GM04503 (cell line): ENCODE results near the gene ITPKA.

Source experiments
- DNase-seq: peaks from one replicate; pipeline ENCODE4 v3.0.0-alpha.2; 2012; ENCODE audit warnings: low read depth

The ITPKA gene

DNA sequence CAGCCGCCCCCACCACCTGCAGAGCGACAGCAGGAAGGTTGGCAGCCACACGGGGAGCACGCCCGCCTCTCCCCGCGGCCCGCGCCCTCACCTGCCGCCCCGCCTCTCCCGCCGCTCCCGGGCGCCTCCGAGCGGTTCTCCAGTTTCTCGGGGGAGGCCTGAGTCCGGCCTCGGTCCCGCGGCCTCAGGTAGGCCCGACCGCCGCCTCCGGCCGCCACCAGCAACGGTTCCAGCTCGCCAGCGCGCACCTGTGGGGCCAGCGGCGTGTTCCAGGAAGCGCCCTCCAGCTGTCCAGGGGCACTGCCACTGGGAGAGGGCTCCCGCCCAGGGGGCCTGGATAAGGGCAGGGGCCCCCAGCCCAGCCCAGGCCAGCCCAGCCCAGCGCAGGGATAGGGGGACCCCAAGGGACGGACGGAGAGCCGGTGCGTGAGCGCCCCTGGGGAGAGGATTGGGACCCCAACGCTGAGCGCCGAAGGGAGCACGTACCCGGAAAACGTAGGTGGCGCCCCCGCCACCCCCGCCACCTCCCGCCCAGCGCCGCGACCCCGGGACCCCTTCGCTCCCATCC, 17.7 kb downstream of the ITPKA start:
- DNase-seq = no peak

DNA sequence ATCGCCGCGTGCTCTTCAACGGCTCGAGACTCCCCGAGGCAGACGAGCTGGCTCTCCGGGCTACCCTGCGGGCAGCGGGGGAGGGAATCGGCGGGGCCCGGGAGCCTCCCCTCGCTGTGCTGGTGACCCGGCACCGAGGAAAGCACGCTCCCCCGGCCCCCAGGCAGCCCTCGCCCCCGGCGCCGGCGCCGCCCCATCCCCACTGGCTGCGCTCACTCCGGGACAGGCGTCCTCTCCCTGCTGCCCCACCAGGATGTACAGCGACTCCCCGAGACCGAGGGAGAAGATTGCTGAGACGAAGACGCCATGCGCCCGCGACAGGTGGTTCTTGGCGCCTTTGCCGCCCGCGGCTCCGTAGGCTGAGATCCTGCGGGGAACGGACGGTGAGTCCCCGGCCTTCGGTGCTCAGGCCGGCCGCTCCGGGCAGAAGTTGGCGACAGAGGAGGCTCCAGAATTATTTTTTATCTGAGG, 18.3 kb downstream of the ITPKA start:
- DNase-seq = no peak

DNA sequence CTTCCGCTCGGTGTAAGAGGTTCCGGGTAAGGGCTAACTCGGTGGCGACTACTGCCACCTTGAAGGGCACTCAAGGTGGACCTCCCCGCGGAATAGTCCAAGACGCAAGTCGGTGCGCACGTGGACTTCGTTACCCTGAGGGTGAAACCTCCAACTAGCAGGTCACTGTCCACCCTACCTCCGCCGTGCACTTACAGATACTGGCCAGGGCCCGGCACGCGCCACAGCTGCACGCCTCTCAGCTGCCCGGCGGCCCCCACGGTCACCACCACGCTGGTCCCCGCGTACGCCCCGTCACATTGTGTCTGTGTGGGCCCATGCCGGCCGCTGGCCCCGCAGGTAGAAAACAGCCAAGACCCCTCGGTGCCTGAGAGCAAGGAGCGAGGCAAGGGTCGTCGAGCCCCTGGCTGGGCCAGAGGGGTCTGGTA, 18.9 kb downstream of the ITPKA start:
- DNase-seq = no peak

DNA sequence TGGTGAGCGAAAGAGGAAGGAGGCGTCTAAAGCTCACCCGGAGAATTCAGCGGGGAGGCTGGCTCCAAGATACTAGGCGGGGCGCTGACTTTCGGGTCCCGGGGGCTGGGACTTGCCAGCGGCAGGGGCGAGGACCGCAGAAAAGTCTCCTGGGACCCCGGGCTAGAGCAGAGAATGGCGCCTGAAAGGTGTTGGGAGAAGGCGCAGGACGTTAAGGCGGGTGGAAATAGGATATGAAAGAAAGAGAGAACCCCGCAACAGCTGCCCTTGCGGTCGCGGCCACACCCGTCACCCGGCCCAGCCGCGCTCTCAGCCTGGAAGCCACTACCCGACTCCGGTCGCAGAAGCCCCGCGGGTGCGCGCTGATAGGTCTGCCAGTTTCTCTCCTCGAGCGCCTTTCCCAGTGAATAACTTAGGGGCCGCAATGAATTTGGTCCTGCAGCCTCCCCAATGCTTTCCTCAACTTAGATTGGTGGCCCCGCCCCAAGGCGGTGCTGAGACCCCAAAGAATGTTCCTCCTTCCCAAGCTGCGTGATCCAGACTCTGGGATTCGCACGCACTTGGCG, 19.3 kb downstream of the ITPKA start:
- DNase-seq = no peak

DNA sequence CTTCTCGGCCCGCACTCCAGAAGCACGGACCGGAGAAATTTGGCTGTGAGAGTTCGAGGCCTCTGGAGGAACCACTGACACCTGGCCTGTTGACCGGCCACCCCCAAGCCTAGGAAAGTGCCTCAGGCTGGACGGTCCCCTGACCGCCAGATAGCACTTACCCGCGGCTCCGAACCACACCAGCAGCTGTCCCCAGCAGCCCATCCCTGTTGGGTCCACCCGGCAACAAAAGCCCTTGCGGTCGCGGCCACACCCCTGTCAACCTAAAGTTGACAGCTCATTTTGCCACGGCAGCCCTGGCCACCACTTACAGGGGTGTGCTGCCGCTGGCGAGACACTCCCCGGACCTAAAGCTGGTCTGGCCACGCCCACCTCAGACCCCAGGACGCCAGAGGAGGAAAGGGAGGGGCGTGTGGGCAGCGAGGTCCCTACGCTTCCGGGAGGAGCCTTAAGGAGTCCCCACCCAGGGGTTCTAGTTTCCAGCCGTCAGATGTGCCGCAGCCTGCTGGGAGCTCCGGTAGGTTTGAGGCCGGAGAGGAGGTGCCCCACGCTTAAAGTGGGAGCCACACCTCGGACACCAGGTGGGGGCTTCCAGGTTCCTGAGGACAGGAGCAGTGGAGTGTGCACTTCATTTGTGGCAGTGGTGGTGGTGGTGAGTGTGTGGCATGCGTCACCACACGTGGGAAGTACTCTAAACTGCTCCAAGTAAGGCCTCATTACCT, 20.0 kb downstream of the ITPKA start, which contains the start of gene LTK:
LTK (minus strand) TSS at position 322 of the 722 bp plus-strand sequence; CDS start at position 204, 118 bp downstream.
- DNase-seq = no peak

DNA sequence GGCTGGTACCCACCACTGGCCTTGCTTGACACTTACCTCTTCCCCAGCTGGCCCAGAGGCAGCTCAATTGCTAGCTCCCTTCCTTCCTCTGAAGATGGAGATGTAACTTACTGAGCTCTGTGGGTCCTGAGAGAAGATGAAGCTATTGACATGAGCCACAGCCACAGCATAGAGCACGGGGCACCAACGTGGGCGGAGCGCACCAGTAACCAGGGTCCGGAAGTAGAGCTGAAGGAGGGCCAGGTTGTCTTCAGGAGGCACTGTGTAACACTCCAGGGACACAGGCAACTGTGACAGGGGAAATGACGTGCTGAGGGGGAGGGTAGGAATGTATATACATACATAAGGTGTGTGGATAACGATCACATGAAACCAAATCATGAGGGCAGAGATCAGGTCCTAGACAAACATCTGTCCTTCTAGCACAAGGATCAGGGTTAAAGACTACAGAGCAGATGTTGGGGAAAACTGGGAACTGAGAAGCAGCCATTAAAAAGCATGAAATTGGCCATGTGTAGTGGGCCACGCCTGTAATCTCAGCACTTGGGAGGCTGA, 24.3 kb downstream of the ITPKA start:
- no peak for DNase-seq

DNA sequence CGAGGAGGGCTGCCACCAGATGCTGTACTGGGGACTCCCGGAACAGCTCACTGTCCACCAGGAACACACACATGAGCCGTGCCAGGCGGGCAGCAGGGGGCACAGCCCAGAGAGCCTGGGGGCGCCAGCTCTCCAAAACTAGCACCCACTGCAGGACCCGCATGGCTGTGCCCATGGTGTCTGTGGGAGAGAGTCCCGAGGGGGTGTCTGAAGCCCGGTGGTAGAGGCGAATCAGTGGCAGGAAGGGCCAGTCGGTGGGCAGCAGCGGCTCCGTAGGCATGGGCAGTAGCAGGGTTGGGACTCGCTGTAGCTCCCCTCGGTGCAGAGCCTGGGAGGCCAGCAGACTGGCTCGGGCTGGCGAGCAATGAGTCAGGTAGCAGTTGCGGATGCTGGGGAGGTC, 27.0 kb downstream of the ITPKA start:
- no peak for DNase-seq

DNA sequence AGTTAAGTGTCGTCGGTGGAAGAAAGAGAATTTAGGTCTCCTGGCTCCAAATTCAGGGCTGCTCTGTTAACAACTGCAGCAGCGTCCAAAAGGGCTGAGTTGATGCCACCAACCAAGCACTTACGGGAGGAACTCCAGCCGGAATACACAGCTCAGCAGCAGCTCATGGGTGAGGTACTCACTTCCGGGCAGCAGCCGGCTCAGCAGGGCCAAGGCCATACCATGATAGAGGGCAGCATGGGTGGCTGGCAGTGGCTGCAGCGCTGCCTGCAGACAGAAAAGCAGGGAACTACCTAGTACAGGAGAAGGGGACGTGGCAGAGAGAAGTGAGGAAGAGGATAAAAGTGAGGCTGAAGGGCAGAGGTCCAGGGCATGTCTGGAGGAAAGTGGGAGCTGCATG, 27.9 kb downstream of the ITPKA start:
- DNase-seq = no peak

DNA sequence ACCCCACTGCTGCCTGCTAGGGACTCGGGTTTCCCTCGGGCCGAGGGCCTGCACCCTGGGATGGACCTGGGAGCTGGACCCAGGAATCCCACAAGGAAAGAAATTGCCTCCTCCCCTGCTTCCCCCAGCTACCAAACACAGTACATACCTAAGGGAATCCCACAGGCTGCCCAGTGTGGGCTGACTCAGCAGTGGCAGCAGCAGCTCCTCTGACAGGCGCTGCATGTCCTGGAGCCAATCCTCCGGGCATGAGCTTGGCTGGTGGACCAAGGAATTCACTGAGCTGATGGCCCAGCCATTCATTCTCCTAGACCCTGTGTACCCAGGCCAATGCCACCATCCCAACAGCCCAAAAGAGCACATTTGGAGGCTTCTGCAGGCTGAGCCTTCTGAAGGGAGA, 29.4 kb downstream of the ITPKA start:
- DNase-seq = no peak

DNA sequence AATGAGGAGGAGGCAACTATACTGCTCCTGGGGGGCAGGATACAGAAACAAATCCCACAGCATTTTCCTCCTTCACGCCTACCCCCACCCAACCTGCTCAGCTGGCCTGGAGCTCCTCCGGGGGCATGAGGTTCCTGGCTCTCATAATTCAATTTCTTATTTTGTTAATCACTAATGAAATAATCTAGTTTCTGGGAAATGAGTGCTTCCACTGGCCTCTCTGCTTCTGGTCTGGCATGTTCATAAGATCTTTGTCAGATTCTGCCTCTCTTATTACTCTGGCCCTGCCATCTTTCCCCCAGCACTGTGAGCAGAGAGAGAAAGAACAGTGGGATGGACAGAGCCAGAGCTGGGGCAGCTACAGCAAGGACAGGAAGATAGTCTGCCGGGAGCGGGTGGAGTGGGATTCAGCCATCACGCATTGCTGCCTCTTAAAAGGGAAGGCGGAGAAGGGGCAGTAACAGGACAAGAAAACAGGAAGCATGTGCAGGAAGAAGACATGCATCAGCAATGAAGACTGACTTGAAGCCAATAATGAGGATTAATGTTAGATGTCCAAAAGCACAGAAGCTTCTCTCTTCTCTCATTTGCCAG, 36.8 kb downstream of the ITPKA start:
- no peak for DNase-seq

DNA sequence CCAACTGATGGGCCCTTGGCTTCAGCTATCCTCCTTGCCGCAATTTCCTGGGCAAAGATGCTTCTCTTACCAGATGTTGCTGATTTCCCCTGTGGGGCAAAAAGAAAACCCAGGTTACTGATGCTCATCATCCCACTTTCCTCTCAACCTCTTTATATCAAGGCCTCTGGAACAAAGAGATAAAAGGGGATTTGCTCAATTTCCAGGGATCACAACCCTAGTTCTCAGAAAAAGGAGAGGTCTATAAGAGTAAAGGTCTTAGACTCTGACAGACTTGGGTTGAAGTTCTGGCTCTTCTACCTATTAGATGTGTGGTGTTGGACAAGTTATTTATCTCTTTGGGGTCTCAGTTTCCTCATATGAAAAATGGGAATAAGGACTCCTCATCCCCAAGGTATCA, 41.9 kb downstream of the ITPKA start:
- no peak for DNase-seq

DNA sequence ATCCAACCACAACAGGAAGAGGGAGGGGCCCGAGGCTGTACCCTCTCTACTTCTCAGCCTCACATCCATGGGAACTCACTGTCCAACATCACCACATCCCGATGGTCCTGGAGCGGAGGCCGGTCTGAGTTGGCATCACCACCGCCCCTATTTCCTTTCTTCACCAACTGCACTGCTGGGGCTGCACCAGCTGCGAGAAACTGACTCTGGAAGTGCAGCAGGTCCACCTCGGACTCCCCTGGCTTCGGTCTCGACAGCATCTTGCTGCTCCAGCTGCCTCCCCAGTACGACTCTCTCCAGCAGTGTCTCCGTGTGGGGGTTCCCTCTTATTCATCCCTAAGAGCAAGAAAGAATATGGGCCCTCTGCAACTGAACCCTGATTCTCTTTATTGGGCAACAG, 43.2 kb downstream of the ITPKA start:
- no peak for DNase-seq

DNA sequence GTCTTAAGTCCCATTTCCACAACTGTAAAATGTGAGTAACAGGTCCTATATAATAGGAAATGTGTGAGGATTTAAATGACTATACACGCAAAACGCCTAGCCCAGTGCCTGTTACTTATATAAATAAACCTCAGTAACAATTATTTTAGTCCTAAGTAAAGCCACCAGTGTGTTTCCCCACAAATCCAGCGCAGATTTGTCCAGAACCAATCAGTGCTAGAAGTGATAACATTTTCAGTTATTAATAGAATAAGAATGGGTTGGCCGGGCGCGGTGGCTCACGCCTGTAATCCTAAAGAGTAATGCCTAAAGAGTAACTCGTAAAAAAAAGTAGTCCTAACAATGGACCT, 49.8 kb downstream of the ITPKA start:
- DNase-seq = no peak

DNA sequence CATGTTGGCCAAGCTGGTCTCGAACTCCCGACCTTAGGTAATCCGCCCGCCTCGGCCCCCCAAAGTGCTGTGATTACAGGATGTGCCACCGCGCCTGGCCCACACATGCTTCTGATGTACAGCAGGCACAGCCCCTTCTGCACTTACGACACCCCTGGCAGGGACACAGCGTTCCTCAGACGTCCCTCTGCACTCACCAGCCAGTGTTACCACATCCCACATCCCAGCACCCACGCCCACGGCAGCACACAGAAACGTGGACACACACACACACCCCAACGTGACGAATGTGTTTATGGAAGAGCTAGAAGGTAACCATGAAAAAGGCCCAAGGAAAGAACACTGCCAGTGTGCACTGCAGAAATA, 51.0 kb downstream of the ITPKA start:
- peak; percentile 54 for DNase-seq

DNA sequence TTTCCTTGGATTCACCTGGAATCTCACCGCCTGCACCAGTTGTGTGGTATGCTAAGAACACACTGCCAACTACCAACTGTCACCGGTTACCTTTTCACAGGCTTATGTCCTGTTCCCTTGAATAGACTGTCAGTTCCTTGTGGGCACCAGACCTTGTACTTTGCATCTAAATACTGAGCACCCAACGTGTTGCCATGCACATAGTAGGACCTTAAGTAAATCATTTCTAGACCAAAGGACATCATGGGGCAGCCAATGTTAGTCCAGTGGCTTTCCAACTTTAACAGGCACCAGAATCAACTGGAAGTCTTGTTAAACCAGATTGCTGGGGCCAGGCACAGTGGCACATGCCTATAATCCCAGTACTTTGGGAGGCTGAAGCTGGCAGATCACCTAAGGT, 51.5 kb downstream of the ITPKA start:
- DNase-seq = no peak

DNA sequence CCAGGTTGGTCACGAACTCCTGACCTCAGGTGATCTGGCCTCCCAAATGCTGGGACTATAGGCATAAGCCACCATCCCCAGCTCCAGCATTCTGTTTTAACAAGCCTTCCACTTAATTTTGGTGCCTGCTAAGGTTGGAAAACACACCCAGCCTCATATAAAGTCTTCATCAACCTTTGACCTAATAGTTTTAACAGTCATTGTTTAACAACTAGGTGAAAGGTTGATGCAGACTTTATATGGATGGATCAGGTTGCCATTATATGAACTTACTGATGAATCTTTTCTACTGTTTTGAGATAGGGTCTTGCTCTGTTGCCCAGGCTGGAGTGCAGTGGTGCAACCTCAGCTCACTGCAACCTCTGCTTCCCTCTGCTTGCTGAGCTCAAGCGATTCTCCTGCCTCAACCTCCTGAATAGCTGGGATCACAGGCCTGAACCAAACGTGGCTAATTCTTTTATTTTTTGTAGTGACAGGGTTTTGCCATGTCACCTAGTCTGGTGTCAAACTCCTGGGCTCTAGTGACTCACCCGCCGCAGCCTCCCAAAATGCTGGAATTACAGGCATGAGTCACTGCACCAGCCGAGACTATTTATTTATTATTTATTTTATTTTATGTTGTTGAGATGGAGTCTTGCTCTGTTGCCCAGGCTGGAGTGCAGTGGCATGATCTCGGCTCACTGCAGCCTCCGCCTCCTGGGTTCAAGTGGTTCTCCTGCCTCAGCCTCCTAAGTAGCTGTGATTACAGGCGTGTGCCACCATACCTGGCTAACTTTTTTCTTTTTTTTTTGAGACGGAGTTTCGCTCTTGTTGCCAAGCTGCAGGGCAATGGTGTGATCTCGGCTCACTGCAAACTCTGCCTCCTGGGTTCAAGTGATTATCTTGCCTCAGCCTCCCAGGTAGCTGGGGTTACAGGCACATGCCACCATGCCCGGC, 53.4 kb downstream of the ITPKA start:
- DNase-seq = peak; percentile 31

DNA sequence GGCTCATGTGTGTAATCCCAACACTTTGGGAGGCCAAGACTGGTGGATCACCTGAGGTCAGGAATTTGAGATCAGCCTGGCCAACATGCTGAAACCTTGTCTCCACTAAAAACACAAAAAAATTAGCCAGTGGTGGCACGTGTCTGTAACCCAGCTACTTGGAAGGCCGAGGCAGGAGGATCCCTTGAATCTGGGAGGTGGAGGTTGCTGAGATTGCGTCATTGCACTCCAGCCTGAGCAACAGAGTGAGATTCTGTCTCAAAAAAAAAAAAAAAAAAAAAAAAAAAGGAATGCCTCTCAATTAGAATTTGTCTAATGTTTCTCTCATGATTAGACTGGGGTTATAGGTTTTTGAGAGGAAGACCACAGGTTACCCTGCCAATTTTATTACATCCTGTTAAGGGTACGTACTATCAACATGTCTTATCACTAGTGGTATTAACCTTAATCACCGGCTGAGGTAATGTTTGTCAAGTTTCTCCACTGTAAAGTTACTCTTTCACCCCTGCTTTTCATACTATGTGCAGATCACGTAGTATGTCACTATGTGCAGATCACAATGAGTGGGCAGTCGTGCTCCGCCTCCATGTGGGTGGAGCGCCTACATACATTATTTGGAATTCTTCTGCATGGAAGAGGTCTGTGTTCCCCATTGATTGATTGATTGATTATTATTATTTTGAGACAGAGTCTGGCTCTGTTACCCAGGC, 56.5 kb downstream of the ITPKA start:
- DNase-seq = no peak
